GM12872 (cell line): Measurements from ENCODE around the gene CCNA2.

Experiments
- CTCF ChIP-seq: IDR thresholded peaks from 3 replicates; pipeline ENCODE4 v1.5.1; 2011; ENCODE audit warnings: low read depth, mild to moderate bottlenecking, low read length, moderate library complexity; ENCODE audit not compliant: insufficient read depth

The CCNA2 gene

DNA sequence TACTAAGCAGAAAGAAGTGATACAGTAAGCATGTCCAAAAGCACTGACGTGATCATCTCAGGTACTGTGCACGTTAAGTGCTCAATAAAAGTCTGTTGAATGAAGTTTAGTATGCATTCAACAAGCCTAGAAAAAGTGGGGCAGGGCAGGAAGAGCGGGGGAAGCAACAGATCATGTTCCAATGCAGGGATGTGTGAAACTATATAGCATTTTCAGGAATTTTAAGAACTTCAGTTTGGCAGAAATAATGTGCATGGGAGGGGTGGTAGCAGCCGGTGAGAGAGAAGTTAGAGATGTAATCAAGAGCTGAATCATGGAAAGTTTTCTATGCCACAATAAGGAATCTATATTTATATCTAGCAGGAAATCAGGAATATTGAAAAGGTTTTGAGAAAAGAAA, 19.2 kb upstream of the CCNA2 start:
- TF ChIP-seq CTCF: no peak

GRCh38 chr4:121838136-121838535, 14.5 kb upstream of the CCNA2 start:
- no peak for TF ChIP-seq CTCF

- no peak for TF ChIP-seq CTCF
These were observed 5.8 kb upstream of the CCNA2 start for GRCh38 chr4:121829511-121829910.

DNA sequence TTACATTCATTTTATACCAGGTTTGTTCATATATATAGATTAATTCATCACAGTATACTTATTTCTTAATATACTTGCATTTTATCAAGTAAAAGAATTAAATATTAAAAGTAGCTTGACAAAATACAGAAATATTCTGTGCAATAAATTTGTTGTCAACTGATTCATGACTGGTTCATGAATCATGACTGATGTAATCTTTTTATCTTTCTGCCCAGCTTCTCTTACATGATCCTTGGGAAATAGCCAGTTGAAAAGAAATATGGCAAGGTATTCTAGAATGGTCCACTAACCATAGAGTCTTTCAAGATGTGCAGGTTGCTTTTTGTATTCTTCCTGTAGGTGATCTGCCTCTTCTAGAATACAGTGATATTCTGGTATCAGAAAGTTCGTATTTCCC, 4.2 kb upstream of the CCNA2 start:
- no peak for TF ChIP-seq CTCF

DNA sequence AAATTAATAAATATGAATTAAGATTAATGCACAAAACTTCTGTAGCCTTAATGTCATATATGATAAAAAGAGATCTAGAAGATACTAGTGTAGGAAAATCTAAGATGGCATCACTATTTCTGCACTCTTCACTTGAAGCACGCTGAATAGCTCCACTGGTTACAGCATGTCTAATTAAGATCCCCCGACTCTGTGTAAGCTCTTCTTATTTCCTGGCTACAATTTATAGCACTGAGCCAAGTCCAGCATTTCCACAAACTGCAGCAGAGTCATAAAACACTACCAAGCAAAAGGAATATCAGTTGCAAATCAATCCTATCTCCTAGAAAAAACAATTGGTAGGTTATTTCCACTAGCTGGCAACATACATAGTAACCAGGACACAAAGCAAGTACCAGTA, 1.3 kb upstream of the CCNA2 start:
- no peak for TF ChIP-seq CTCF

GRCh38 chr4:121824171-121824527, 466 bp upstream of the CCNA2 start:
- no peak for TF ChIP-seq CTCF

DNA sequence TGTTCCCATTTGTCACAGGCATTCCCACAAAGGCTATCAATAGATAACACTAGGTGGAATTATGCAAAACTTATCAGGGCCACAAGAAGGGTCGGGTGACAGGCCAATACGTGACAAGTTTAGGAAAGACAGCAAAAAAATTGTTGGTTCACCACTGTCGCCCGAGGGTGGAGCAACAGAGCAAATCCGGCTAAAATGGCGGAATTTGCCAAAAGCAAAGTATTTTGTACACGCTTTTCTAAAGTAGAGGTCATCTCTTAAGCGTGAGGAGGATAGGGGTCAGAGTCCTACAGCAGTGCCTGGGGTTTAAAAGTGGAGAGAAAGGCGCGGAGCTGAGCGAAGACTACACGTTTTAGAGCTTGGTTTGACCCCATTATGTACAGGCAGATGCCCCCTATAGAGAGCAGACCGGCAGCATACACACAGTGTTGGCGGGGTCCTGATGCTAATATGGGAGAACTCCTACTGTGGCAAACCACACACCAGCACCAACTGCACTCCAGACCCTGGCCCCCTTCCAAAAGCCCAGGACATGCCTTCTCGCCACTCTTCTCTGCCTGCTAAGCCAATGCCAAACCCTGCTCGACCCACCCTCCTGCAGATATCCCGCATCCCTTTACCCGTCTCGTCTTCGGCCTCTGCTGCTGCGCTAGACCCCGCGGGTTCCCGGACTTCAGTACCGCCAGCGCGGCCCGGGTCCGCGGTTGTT, 733 bp downstream of the CCNA2 start:
- peak; percentile 29; the same call in 2 of the 3 replicates for TF ChIP-seq CTCF

DNA sequence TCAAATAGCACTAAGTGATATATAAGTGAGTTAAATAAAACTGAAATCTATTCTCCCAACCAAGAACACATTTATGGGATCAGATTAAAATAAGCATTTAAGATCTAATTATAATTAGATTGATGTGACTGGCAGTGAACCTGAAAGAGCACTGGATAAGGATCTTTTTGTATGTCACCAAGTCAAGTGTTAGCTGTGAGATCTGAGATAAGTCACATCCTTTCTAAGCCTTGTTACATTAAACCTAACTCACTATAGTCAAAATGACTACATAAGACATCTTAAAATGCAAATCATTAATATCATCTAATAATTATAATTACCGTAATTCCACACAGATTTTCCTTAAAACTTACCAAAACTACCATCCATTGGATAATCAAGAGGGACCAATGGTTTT, 1.6 kb downstream of the CCNA2 start:
- TF ChIP-seq CTCF: no peak
